ENCODE measurements around the gene TRMT44. TPM values are rescaled to one million over a fixed set of nuclear protein-coding genes. Genes with fewer than 3 reads are reported as not detected.

Gene TRMT44
- polyA plus RNA-seq, 1 donor (not counting 4 experiments of a cell fraction or from before 2014, with no cell fraction given): 8.8 TPM

DNA sequence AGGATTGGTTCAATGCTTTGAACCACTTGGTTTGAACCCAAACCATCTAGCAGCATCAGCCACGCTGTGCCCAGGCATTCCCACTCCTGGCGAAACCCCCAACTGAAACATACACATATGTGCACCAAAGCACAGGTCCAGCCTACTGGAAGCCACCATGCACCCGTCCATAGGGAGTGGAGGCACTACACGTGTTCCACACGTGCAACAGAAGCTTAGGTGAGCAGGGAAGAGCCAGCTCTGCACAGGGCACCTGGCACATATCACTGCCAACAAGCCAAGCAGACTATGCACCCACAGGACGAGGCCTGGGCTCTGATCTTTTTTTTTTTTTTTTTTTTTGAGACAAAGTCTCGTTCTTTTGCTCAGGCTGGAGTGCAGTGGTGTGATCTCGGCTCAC is 73.4 kb downstream of the TRMT44 start:
- Histone ChIP-seq H3K9ac (ENCODE audit: control insufficient read depth, extremely low read depth, insufficient read depth, low read length) (no peak overlapping the region), H3K27me3 (ENCODE audit: control insufficient read depth, extremely low read depth, insufficient read depth, low read length) (no peaks in the 10 kb centered on the region), H3K4me2 (ENCODE audit: control insufficient read depth, extremely low read depth, insufficient read depth, low read depth, low read length) (no peak overlapping the region), H3K79me2 (ENCODE audit: control insufficient read depth, insufficient read depth, low read length) (no peaks in the 10 kb centered on the region), H3K9me3 (ENCODE audit: control insufficient read depth, low read depth, low read length) (no peaks in the 10 kb centered on the region), H2AFZ (ENCODE audit: control insufficient read depth, low read length) (no peak overlapping the region), H3K9me1 (ENCODE audit: control insufficient read depth, extremely low read depth, insufficient read depth, low read length) (no peaks in the 10 kb centered on the region), H3K4me1 (ENCODE audit: control insufficient read depth, extremely low read depth, insufficient read depth, low read length) (no peaks in the 10 kb centered on the region), H3K4me3 (ENCODE audit: control insufficient read depth in 2 of 3, extremely low read depth in 1 of 3, insufficient read depth in 2 of 3, low read depth in 1 of 3, low read length in 3 of 3) (no peak overlapping the region), H3K36me3 (ENCODE audit: control insufficient read depth in 2 of 2, extremely low read depth in 1 of 2, insufficient read depth in 2 of 2, low read length in 2 of 2) (no peaks in the 10 kb centered on the region), H3K27ac (ENCODE audit: control insufficient read depth, insufficient read depth, low read length) (no peak overlapping the region), H4K20me1 (ENCODE audit: control insufficient read depth, extremely low read depth, insufficient read depth, low read length) (no peaks in the 10 kb centered on the region)
- DNase-seq (ENCODE audit: low read depth, low spot score) (no peak), FAIRE-seq (no peak)
- no peak for TF ChIP-seq EZH2 (IDR thresholded peaks at IDR 0.05; ENCODE audit: low read length)
- TF ChIP-seq, protein P1, sequence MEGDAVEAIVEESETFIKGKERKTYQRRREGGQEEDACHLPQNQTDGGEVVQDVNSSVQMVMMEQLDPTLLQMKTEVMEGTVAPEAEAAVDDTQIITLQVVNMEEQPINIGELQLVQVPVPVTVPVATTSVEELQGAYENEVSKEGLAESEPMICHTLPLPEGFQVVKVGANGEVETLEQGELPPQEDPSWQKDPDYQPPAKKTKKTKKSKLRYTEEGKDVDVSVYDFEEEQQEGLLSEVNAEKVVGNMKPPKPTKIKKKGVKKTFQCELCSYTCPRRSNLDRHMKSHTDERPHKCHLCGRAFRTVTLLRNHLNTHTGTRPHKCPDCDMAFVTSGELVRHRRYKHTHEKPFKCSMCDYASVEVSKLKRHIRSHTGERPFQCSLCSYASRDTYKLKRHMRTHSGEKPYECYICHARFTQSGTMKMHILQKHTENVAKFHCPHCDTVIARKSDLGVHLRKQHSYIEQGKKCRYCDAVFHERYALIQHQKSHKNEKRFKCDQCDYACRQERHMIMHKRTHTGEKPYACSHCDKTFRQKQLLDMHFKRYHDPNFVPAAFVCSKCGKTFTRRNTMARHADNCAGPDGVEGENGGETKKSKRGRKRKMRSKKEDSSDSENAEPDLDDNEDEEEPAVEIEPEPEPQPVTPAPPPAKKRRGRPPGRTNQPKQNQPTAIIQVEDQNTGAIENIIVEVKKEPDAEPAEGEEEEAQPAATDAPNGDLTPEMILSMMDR (optimal IDR thresholded peaks at IDR 0.05 in 1 of 3, IDR thresholded peaks at IDR 0.05 in 1 of 3, conservative IDR thresholded peaks at IDR 0.05 in 1 of 3; ENCODE audit: extremely low read depth in 1 of 3, insufficient read depth in 2 of 3, low read length in 3 of 3): no peak
- dilution Hi-C loops (cut with MboI; ENCODE audit: extremely low pct_ligation_motif_present, low sequenced_read_pairs): no loop called here

DNA sequence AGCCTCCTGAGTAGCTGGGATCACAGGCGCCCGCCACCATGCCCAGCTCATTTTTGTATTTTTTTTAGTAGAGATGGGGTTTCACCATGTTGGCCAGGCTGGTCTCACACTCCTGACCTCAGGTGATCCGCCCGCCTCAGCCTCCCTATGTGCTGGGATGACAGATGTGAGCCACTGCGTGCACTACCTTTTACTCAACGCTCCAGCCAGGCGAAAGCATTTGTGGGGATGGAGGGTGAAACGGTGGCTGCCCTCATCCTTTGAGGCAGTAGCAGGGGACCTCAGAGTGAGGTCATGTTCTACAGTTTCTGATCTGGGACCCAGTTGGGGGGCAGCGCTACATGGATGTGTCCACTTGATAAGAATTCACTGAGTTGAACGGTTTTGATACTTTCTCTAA is 73.8 kb downstream of the TRMT44 start:
- H3K9me3 ChIP-seq (ENCODE audit: control insufficient read depth, low read depth, low read length): no peaks in the 10 kb centered on the region
- H4K20me1 ChIP-seq (ENCODE audit: control insufficient read depth, extremely low read depth, insufficient read depth, low read length): no peaks in the 10 kb centered on the region
- dilution Hi-C loops (cut with MboI; ENCODE audit: extremely low pct_ligation_motif_present, low sequenced_read_pairs): no loop called here
- no peak overlapping the region for H3K9ac ChIP-seq (ENCODE audit: control insufficient read depth, extremely low read depth, insufficient read depth, low read length)
- H3K36me3 ChIP-seq (ENCODE audit: control insufficient read depth in 2 of 2, extremely low read depth in 1 of 2, insufficient read depth in 2 of 2, low read length in 2 of 2): no peaks in the 10 kb centered on the region
- H3K79me2 ChIP-seq (ENCODE audit: control insufficient read depth, insufficient read depth, low read length): no peaks in the 10 kb centered on the region
- H2AFZ ChIP-seq (ENCODE audit: control insufficient read depth, low read length): no peak overlapping the region
- no peaks in the 10 kb centered on the region for H3K27me3 ChIP-seq (ENCODE audit: control insufficient read depth, extremely low read depth, insufficient read depth, low read length)
- H3K4me1 ChIP-seq (ENCODE audit: control insufficient read depth, extremely low read depth, insufficient read depth, low read length): no peaks in the 10 kb centered on the region
- H3K4me2 ChIP-seq (ENCODE audit: control insufficient read depth, extremely low read depth, insufficient read depth, low read depth, low read length): no peak overlapping the region
- H3K27ac ChIP-seq (ENCODE audit: control insufficient read depth, insufficient read depth, low read length): no peak overlapping the region
- FAIRE-seq (no peak), DNase-seq (ENCODE audit: low read depth, low spot score) (no peak)
- no peak overlapping the region for H3K4me3 ChIP-seq (ENCODE audit: control insufficient read depth in 2 of 3, extremely low read depth in 1 of 3, insufficient read depth in 2 of 3, low read depth in 1 of 3, low read length in 3 of 3)
- H3K9me1 ChIP-seq (ENCODE audit: control insufficient read depth, extremely low read depth, insufficient read depth, low read length): no peaks in the 10 kb centered on the region
- TF ChIP-seq, protein P1 (optimal IDR thresholded peaks at IDR 0.05 in 1 of 3, IDR thresholded peaks at IDR 0.05 in 1 of 3, conservative IDR thresholded peaks at IDR 0.05 in 1 of 3; ENCODE audit: extremely low read depth in 1 of 3, insufficient read depth in 2 of 3, low read length in 3 of 3): no peak
- no peak for TF ChIP-seq EZH2 (IDR thresholded peaks at IDR 0.05; ENCODE audit: low read length)
